GM18858 (cell line): ENCODE data around the gene TRA2B.
A peak's percentile ranks its signal among the peaks of the same experiment; 100 is the strongest.

ENCODE experiments used
- ATAC-seq: cut with Tn5 transposase; IDR thresholded peaks from one replicate; pipeline ENCODE4 v1.9.1; 2021; ENCODE audit not compliant: unreplicated experiment

TRA2B gene

DNA sequence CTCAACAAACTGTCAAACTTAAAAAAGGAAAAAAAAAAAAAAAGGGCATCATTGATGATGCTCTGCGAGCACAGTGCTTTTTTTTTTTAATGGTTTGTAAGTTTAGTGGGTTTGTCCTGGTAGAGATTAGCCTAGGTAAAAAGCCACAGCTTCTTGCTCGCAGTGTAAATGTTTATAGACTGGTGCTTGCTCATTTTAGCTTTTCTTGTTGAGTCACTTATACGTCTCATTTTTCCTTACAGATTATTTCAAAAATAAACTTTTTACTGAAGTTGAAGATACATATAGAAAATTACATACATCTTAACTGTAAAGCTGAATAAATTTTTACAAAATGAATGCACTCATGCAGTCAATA, 16.5 kb upstream of the TRA2B start:
- ATAC-seq = no peak

GRCh38 chr3:185950728-185951127, 12.9 kb upstream of the TRA2B start:
- no peak for ATAC-seq

GRCh38 chr3:185949515-185949914, 11.7 kb upstream of the TRA2B start:
- ATAC-seq = no peak

DNA sequence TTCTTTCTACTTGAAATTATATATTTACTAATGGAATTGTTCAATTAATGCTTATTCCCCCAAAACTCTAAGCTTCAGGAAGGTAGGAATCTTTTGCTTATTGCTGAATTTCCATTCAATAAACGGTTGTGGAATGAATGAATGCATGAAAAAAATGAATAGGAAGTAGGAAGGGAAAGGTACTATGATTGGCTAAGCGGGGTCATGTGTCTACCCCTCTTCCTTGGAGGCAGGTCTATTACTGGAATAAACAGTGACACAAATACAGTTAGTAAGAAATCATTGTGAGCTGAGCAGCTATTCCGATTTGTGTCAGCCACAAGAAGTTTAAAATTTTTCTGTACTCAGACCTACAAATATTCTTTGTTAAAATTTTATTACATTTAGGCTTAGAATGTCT, 10.5 kb upstream of the TRA2B start:
- no peak for ATAC-seq

GRCh38 chr3:185943760-185944106, 5.9 kb upstream of the TRA2B start:
- ATAC-seq = no peak

- peak; percentile 86 for ATAC-seq
Observed at GRCh38 chr3:185942907-185943759, 5.3 kb upstream of the TRA2B start.

- ATAC-seq = no peak
Observed at GRCh38 chr3:185942396-185942795, 4.6 kb upstream of the TRA2B start.

- no peak for ATAC-seq
Observed at GRCh38 chr3:185940951-185941350, 3.1 kb upstream of the TRA2B start.

- ATAC-seq = no peak
Observed at GRCh38 chr3:185939721-185940120, 1.9 kb upstream of the TRA2B start.

GRCh38 chr3:185936814-185937688, 763 bp downstream of the TRA2B start:
- peak; percentile 36 for ATAC-seq

DNA sequence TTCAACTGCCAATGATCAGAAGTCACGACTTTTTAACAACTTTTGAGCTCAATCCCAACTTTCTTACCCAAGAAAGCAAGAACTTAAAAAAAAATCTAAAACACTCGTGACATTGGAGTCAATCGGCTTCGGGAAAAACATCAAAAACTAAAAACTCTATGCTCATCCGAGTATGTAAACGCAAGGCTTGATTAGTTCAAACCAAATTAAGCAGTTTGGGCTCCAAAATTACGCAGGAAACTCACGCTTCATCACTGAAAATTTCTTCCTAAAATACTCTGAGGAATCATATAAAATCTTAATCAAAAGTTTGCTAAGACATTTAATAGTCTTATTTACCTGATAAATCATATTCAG, 1.6 kb downstream of the TRA2B start:
- no peak for ATAC-seq

GRCh38 chr3:185935465-185936272, 2.1 kb downstream of the TRA2B start:
- no peak for ATAC-seq

- no peak for ATAC-seq
Observed at GRCh38 chr3:185934767-185935464, 2.9 kb downstream of the TRA2B start.

DNA sequence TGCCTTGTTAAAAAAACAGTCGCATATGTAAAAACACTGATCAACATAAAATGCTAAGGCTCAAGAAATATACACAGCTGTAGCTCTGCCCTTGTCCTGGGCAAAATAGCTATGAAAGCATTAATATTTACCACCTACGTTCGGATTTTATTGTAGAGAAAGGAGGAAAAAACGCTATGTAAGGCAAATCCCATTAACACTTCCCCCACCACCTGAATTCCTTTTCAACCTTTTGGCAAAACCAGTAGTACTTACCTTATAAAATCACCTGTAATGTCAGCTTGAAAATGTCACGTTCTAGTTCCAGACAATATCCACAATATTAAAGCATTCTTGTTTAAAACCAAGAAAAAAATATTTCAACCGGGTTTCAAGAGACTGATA, 3.6 kb downstream of the TRA2B start:
- ATAC-seq = no peak

DNA sequence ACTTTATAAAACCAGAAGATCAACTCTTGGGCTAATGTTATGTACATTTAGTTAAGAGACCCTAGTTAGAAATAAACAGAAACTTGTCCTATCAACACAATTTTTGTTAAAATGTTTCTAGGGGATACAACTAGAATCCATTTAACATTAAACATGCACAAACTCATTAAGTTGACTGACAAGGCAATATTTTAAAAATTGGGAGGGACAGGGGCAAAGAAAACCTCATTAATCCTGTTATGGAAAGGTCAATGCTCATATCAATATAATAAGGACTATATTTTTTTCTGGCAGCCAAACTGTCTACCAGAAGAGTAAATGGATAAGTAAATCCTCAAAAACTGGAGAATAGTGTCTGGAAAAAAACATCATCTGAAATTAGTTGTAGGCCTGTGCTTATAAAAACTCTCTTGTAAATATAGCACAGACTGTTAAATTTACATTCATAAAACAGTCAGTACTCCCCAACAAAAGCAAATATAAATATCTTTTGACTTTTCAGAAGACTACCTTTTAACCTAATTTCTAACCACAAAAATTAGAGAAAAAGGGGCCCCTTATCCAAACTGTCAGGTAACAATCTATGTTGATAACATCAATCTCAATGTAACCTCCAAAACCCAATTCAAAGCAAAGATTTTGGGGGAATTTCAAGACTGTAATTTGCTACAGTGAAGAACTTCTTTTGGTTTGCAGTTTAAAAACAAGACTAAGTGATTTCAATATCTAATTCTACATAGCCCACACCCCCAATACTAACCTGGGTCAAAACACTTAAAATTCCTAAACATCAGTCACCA, 4.2 kb downstream of the TRA2B start:
- ATAC-seq = no peak

- no peak for ATAC-seq
Observed at GRCh38 chr3:185931777-185932612, 5.8 kb downstream of the TRA2B start.

DNA sequence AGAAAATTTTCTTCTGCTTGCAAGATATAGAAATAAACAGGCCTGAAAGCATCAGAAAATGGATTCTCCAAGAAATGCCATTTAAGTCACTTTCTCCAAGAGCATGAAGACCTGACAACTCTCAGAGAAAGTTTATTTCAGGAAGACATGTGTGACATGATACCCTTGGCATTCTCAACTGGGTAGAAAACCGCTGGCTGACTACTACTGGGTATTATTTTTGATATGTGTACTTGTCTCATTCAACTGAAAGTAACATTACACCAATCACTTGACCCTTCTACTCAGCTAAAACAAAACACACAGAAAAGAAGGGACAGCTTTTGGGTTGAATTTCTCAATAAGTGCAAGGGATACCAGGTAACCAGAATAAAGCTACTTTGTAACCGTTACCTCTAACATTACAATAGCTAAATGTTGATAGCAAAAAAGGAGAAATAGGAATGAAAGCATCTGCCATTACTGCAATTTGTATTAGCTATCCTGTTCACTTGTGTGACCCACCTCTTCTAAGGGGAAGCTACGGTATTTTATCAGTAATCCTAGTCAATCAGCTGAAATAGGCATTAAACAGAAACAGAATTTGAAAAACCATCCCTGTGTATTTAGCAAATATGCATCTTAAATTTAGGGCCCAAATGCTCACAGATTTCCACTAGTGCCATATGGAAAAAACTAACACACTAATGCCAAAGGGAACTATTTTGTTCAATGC, 7.3 kb downstream of the TRA2B start:
- ATAC-seq = no peak
